Sigmoid colon (tissue), 4 donors: ENCODE results near the gene RFC1.

ENCODE experiments used
- CTCF ChIP-seq, 4 experiments: fragments of 450-650 bp in 3 of 4; fragments of 200-600 bp in 1 of 4; IDR thresholded peaks; one replicate each; pipeline ENCODE4 v1.5.1; 2016 to 2019; ENCODE audit warnings: antibody characterized with exemption in 4 of 4, mild to moderate bottlenecking in 3 of 4, moderate library complexity in 2 of 4
- EP300 ChIP-seq, 4 donors: sonication (generic); formaldehyde crosslinking; IDR thresholded peaks; one replicate each; pipeline ENCODE4 v1.6.1; 2017; ENCODE audit warnings: antibody characterized with exemption in 4 of 4
- POLR2A ChIP-seq, 2 donors: fragments of 450-650 bp; IDR thresholded peaks; one replicate each; pipeline ENCODE4 v1.6.1; 2016; ENCODE audit warnings: antibody characterized with exemption in 2 of 2, mild to moderate bottlenecking in 2 of 2, moderate library complexity in 2 of 2

GRCh38 chr4:39410415-39410814 lies 44.3 kb upstream of the RFC1 start:
- no peak for TF ChIP-seq CTCF (IDR thresholded peaks at IDR 0.05)
- TF ChIP-seq EP300 (IDR thresholded peaks at IDR 0.05) = no peak
- no peak for TF ChIP-seq POLR2A (IDR thresholded peaks at IDR 0.05)
